ENCODE measurements around the gene ZBTB7C. TPM values are rescaled to one million over a fixed set of nuclear protein-coding genes. Genes with fewer than 3 reads are reported as not detected.

Gene ZBTB7C
- total and polyA plus RNA-seq, 9 of the 15 experiments (the other 6 are each of a cell fraction or from before 2014, with no cell fraction given): not detected

DNA sequence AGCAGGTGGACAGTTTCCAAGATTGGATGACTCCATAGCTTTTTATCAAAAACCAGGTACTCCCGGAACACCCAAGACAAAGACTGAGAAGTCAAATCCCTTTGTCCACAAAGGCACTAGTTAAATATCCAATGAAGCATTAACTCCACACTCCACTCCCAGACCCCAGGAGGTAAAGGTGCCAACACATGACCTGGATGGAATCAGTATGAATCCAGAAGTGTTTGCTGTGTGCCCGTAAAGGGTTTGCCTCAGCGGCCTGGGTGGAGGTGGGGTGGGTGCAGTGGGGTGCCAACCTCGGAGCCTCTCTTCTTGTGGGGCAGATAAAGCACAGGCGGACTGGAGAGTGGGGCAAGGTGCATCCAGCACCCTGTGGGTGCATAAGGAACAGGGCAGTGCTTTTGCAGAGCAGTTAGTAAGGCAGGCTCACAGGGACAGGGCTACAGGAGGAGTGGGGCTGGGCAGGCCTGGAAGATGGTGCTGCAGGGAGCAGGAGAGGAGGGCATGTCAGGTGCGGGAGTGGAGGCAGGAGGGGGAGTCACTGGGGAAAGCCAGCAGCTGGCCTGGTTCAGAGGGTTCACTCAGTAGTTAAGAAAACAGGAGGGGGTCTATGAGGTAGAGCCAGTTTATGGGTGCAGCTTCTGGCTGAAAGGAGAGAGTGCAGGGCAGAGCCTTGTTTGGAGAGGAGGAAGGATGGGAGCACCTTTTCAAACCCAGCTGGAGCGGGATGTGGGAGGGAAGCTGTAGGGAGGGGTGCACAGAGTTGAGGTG lies 270.3 kb downstream of the ZBTB7C start:
- no peak overlapping the region for H3K4me2 ChIP-seq (ENCODE audit: insufficient read depth, low read length)
- H3K27ac ChIP-seq (ENCODE audit: extremely low read depth, low read depth, low read length): no peak overlapping the region
- H3K9ac ChIP-seq (ENCODE audit: insufficient read depth in 1 of 2, low read depth in 2 of 2, low read length in 2 of 2): no peak overlapping the region
- no peaks in the 10 kb centered on the region for H3K79me2 ChIP-seq (ENCODE audit: control insufficient read depth, insufficient read depth, low read length)
- H3K9me1 ChIP-seq (ENCODE audit: control insufficient read depth, insufficient read depth, low read length): no peaks in the 10 kb centered on the region
- H3K27me3 ChIP-seq (ENCODE audit: control insufficient read depth in 2 of 2, insufficient read depth in 2 of 2, low read length in 2 of 2): peaks cover 8 to 28% of the 10 kb centered on the region in 2 experiments
- H3K4me3 ChIP-seq: no peak overlapping the region
- TF ChIP-seq BRF1 (IDR thresholded peaks at IDR 0.05; ENCODE audit: borderline replicate concordance, extremely low read depth, insufficient read length): no peak
- no peaks in the 10 kb centered on the region; a peak in 1 of 5 replicates for H3K4me1 ChIP-seq (replicated peaks in 1 of 2; ENCODE audit: control insufficient read depth in 2 of 2, insufficient read depth in 2 of 2, low read length in 2 of 2)
- intact Hi-C loops (cut with micrococcal nuclease): no loop called here
- H3K36me3 ChIP-seq (ENCODE audit: control insufficient read depth, insufficient read depth, low read length): no peaks in the 10 kb centered on the region
- CTCF ChIA-PET (ENCODE audit: low intra/inter-chr PET ratio): no interaction called here
- ATAC-seq (no peak), FAIRE-seq (no peak), DNase-seq (ENCODE audit: extremely low read depth in 1 of 4, low spot score in 3 of 4) (no peak)
- no TSS peak for BruUV-seq (replicated peaks)
- in situ Hi-C loops (cut with MboI): no loop called here
- H2AFZ ChIP-seq (ENCODE audit: low read depth, low read length): no peak overlapping the region
- POLR2A ChIA-PET: no interaction called here
- no peaks in the 10 kb centered on the region for H4K20me1 ChIP-seq (replicated peaks; ENCODE audit: control insufficient read depth, insufficient read depth, low read length)
- WGBS (ENCODE audit: insufficient coverage, low coverage, missing lambda C conversion rate): 6% methylated on average over 5 of the region's 7 CpGs
- no peaks in the 10 kb centered on the region for H3K9me3 ChIP-seq (replicated peaks; ENCODE audit: control insufficient read depth, insufficient read depth, low read depth, low read length)

DNA sequence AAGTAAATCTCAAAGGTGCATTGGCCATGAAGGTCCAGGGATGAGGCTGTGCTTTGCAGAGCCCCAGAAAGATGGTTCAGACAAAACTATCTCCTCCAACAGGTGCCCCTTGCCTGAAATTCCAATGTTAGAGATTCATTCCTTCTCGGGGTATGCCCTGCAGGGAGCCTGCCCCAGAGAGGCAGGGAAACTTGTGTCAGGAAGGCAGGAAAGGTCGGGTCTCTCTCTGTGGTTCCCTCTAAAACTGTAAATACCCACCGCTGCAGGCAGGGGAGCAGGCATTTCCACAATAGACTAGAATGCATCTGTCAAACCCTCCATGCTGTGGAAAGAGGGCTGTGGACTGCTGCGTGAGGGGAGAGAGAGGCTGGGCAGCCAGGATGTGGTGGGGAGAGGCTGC lies 271.0 kb downstream of the ZBTB7C start:
- no peak for ATAC-seq
- Histone ChIP-seq H4K20me1 (replicated peaks; ENCODE audit: control insufficient read depth, insufficient read depth, low read length) (no peaks in the 10 kb centered on the region), H3K27ac (ENCODE audit: extremely low read depth, low read depth, low read length) (no peak overlapping the region), H3K27me3 (ENCODE audit: control insufficient read depth in 2 of 2, insufficient read depth in 2 of 2, low read length in 2 of 2) (peaks cover 8 to 28% of the 10 kb centered on the region in 2 experiments), H3K9me1 (ENCODE audit: control insufficient read depth, insufficient read depth, low read length) (no peaks in the 10 kb centered on the region), H3K9me3 (replicated peaks; ENCODE audit: control insufficient read depth, insufficient read depth, low read depth, low read length) (no peaks in the 10 kb centered on the region), H3K36me3 (ENCODE audit: control insufficient read depth, insufficient read depth, low read length) (no peaks in the 10 kb centered on the region), H3K4me2 (ENCODE audit: insufficient read depth, low read length) (no peak overlapping the region), H2AFZ (ENCODE audit: low read depth, low read length) (no peak overlapping the region), H3K4me1 (replicated peaks in 1 of 2; ENCODE audit: control insufficient read depth in 2 of 2, insufficient read depth in 2 of 2, low read length in 2 of 2) (no peaks in the 10 kb centered on the region; a peak in 1 of 5 replicates), H3K4me3 (no peak overlapping the region), H3K79me2 (ENCODE audit: control insufficient read depth, insufficient read depth, low read length) (no peaks in the 10 kb centered on the region), H3K9ac (ENCODE audit: insufficient read depth in 1 of 2, low read depth in 2 of 2, low read length in 2 of 2) (no peak overlapping the region)
- intact Hi-C loops (cut with micrococcal nuclease) (no loop called here), in situ Hi-C loops (cut with MboI) (no loop called here)
- DNase-seq (ENCODE audit: extremely low read depth in 1 of 4, low spot score in 3 of 4): no peak
- POLR2A ChIA-PET: no interaction called here
- BruUV-seq (replicated peaks): no TSS peak
- CTCF ChIA-PET (ENCODE audit: low intra/inter-chr PET ratio): no interaction called here
- no peak for FAIRE-seq
- 3% methylated on average over 4 of the region's 4 CpGs for WGBS (ENCODE audit: insufficient coverage, low coverage, missing lambda C conversion rate)
- TF ChIP-seq NCOA1 (IDR thresholded peaks at IDR 0.05; ENCODE audit: low read depth) (no peak), SNRNP70 (optimal IDR thresholded peaks at IDR 0.05; ENCODE audit: low read depth, low read length) (no peak), NELFE (IDR thresholded peaks at IDR 0.05; ENCODE audit: insufficient read depth, insufficient read length) (no peak), MCM5 (IDR thresholded peaks at IDR 0.05; ENCODE audit: low read depth) (no peak), KDM5B (IDR thresholded peaks at IDR 0.05; ENCODE audit: insufficient replicate concordance, low read depth, low read length) (no peak), RUNX1 (IDR thresholded peaks at IDR 0.05; ENCODE audit: low read depth) (no peak), TCF7 (IDR thresholded peaks at IDR 0.05; ENCODE audit: borderline replicate concordance) (no peak)
- TF ChIP-seq, protein P1, sequence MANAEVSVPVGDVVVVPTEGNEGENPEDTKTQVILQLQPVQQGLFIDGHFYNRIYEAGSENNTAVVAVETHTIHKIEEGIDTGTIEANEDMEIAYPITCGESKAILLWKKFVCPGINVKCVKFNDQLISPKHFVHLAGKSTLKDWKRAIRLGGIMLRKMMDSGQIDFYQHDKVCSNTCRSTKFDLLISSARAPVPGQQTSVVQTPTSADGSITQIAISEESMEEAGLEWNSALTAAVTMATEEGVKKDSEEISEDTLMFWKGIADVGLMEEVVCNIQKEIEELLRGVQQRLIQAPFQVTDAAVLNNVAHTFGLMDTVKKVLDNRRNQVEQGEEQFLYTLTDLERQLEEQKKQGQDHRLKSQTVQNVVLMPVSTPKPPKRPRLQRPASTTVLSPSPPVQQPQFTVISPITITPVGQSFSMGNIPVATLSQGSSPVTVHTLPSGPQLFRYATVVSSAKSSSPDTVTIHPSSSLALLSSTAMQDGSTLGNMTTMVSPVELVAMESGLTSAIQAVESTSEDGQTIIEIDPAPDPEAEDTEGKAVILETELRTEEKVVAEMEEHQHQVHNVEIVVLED (CRISPR knock-in tag; IDR thresholded peaks at IDR 0.05): no peak
- TF ChIP-seq, protein P2, sequence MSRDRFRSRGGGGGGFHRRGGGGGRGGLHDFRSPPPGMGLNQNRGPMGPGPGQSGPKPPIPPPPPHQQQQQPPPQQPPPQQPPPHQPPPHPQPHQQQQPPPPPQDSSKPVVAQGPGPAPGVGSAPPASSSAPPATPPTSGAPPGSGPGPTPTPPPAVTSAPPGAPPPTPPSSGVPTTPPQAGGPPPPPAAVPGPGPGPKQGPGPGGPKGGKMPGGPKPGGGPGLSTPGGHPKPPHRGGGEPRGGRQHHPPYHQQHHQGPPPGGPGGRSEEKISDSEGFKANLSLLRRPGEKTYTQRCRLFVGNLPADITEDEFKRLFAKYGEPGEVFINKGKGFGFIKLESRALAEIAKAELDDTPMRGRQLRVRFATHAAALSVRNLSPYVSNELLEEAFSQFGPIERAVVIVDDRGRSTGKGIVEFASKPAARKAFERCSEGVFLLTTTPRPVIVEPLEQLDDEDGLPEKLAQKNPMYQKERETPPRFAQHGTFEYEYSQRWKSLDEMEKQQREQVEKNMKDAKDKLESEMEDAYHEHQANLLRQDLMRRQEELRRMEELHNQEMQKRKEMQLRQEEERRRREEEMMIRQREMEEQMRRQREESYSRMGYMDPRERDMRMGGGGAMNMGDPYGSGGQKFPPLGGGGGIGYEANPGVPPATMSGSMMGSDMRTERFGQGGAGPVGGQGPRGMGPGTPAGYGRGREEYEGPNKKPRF (IDR thresholded peaks at IDR 0.05; ENCODE audit: low read depth, low read length): no peak
- TF ChIP-seq, protein P3, sequence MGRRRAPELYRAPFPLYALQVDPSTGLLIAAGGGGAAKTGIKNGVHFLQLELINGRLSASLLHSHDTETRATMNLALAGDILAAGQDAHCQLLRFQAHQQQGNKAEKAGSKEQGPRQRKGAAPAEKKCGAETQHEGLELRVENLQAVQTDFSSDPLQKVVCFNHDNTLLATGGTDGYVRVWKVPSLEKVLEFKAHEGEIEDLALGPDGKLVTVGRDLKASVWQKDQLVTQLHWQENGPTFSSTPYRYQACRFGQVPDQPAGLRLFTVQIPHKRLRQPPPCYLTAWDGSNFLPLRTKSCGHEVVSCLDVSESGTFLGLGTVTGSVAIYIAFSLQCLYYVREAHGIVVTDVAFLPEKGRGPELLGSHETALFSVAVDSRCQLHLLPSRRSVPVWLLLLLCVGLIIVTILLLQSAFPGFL (CRISPR knock-in tag; IDR thresholded peaks at IDR 0.05): no peak

All from K562 (cell line).